ENCODE results near the gene SULT2B1.
A peak's percentile ranks its signal among the peaks of the same experiment; 100 is the strongest.
"Not testable (repeated sequence)": the region's sequence is repeated elsewhere in the genome, so short reads cannot be mapped to it uniquely, and the experiment has no call there.

SULT2B1 gene

DNA sequence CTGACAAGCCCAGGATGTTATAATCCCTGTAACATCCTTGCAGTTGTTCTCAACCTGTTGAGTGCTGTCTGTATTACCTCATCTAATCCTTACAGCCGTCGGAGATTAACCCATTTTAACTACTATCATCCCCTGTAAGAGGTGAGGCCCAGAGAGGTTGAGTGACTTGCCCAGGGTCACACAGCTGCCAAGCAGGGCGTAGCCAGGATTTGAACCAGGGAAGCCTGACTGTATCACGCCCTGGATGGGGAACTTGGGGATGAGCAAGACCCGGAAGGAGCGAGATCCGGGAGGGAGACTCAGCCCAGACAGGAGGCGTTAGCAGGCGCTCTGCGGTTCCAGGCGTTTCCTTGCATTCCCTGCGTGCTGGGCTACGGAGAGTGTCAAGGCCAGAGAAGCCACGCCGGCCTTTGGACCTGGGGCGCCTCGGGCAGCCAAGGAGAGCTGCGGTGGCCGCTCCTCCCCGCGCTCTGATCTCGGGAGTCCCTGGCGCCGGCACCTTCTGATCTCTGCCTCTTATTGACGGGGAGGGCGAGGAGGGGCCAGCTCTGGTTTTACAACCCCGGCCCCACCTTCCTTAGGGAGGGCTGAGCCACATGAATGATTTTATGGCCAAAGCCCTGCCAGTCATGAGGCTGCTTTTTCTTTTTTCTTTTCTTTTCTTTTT is 6.2 kb downstream of the SULT2B1 start:
- no peak for DNase-seq (ENCODE audit: low read depth in 3 of 3)

DNA sequence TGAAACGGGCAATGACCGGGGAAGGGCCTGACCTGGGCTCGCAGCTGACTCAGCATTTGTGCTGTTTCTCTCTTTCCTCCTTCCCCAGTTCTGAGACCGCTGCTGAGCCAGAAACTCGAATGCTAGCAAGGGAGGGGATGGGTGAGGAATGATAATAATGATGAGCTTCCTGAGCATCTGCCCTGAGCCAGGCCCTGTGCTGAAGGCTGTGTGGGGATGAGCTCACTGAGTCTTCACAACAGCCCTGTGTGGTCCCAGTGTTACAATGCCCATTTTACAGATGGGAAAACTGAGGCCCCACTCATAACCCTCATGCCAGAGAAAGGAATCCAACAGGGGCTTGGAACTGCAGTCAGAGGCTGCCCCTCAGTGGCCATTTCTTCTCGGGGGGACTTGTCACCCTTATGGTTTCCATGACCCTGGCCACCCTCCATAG is 8.1 kb downstream of the SULT2B1 start:
- DNase-seq (ENCODE audit: low read depth in 3 of 3) = no peak

- no peak for DNase-seq (ENCODE audit: low read depth in 3 of 3)
Measured at GRCh38 chr19:48561412-48561811, 9.4 kb downstream of the SULT2B1 start.

- no peak for DNase-seq (ENCODE audit: low read depth in 3 of 3)
Measured at GRCh38 chr19:48565090-48565489, 13.1 kb downstream of the SULT2B1 start.

DNA sequence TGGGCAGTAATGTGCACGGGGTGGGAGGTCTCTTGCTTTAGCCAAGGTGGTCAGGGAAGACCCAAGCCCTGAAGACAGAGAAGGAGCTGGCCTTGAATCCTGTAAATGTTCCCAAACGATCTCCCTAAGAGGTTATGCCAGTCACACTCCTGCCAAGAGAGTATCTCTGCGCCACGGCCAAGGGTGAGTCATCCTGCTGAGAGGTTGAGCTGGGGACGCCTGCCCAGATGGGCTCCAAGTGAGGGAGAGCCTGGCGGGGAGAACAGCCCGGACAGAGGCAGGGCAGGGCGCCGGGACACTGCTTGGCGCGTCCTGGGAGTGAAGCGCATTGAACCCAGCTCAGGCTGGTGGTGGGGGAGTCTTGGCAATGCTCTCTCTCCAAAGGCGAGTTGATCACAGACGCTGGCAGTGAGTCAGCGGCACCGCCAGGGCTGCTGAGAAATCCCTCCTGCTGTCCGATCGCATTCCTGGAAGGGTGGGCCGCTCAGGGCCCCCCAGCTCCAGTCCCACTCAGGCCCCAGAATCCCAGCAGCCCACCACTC is 16.4 kb downstream of the SULT2B1 start:
- peak in 1 of 3 experiments; percentile 11 for DNase-seq (ENCODE audit: low read depth in 3 of 3)

DNA sequence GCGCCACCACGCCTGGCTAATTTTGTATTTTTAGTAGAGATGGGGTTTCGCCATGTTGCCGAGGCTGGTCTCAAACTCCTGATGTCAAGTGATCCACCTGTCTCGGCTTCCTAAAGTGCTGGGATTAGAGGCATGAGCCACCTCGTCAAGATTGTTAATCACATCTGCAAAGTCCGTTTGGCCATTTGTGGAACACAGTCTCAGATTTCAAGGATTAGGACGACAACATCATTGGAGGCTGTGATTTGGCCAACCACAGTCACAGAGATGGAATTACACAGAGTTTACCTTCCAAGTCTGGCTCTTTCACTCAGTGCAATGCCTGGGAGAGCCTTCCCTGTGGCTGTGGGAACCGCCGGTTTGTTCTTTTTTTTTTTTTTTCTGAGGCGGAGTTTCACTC is 17.8 kb downstream of the SULT2B1 start:
- DNase-seq (ENCODE audit: low read depth in 3 of 3) = no peak

GRCh38 chr19:48571378-48572162 is 19.6 kb downstream of the SULT2B1 start:
- DNase-seq (ENCODE audit: low read depth in 3 of 3) = no peak

DNA sequence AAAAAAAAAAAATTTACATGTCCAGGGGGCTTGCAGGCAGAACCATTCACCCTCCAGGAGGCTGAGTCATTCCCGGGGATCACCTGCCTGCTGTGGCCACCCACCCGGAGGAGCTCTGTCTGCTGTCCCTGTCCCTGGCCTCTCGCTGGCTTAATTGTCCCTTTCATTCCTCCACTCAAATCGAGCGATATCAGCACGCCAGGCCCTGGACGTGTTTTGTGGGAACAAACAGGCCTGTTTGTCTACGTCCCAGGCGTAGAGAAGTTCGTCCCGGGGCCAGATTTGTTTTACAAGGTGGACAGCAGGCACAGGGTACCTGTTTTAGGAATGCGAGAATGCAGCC is 21.2 kb downstream of the SULT2B1 start:
- no peak for DNase-seq (ENCODE audit: low read depth in 3 of 3)

GRCh38 chr19:48575931-48576622 is 24.1 kb downstream of the SULT2B1 start:
- no peak for DNase-seq (ENCODE audit: low read depth in 3 of 3)

DNA sequence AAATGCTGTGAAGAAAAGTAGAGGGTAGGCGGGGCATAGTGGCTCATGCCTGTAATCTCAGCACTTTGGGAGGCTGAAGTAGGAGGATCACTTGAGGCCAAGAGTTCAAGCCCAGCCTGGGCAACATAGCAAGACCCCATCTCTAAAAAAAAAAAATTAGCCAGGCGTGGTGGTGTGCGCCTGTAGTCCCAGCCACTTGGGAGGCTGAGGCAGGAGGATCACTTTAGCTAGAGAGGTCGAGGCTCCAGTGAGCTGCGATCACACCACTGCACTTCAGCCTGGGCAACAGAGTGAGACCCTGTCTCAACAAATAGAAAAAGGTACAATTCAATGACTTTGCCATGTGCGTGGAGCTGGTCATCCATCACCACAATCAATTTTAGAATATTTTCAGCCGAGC is 25.9 kb downstream of the SULT2B1 start:
- not testable (repeated sequence) for DNase-seq (ENCODE audit: low read depth in 3 of 3)

GRCh38 chr19:48578891-48579290 is 26.9 kb downstream of the SULT2B1 start:
- no peak for DNase-seq (ENCODE audit: low read depth in 3 of 3)

GRCh38 chr19:48582168-48582567 is 30.2 kb downstream of the SULT2B1 start:
- DNase-seq (ENCODE audit: low read depth in 3 of 3) = no peak

GRCh38 chr19:48587387-48587786 is 35.4 kb downstream of the SULT2B1 start:
- DNase-seq (ENCODE audit: low read depth in 3 of 3) = no peak

- peak; percentile 67 to 86 (median 75) for DNase-seq (ENCODE audit: low read depth in 3 of 3)
Measured at GRCh38 chr19:48588670-48589401, 36.9 kb downstream of the SULT2B1 start.

DNA sequence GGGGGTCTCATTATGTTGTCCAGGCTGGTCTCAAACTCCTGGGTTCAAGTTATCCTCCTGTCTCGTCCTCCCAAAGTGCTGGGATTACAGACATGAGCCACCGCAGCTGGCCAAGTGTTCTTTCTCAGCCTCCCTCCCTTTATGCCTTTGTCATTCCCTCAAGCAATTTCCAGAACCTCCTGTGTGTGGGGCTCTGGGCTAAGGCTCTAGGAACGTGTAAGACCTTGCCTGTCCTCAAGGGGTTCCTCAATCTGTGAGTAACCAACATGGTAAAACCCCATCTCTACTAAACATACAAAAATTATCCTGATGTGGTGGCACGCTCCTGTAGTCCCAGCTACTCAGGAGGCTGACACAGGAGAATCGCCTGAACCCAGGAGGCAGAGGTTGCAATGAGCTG is 39.0 kb downstream of the SULT2B1 start:
- no peak for DNase-seq (ENCODE audit: low read depth in 3 of 3)

DNA sequence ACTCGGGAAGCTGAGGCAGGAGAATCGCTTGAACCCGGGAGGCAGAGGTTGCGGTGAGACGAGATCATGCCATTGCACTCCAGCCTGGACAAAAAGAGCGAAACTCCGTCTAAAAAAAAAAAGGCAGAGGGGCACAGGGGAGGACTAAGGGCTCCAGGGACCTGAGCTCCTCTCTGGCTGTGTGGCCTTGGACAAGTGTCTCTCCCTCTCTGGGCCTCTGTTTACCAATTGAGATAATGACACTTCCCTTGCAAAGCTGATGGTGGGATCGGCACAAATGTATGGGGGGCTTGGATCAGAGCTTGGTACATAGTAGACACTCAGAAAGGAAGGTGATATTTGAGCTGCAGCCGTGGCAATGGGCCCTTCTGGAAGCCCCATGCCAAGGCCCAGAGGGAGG is 43.2 kb downstream of the SULT2B1 start:
- DNase-seq (ENCODE audit: low read depth in 3 of 3) = no peak

DNA sequence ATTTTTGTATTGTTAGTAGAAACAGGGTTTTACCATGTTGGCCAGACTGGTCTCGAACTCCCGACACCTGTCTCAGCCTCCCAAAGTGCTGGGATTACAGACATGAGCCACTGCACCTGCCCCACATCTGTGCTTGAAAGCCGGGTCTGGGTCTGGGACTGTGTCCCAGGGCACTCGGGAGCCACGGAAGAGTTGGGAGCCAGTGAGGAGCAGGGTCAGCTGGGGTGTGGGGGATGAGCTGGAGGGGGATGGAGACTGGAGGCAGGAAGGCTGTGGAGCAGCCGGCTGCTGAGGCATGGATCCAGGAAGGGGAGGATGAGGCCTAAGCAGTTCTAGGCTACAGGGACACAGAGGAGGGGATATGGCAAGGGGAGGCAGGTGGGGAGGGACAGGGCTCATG is 43.9 kb downstream of the SULT2B1 start:
- DNase-seq (ENCODE audit: low read depth in 3 of 3) = no peak

GRCh38 chr19:48596237-48596636 is 44.3 kb downstream of the SULT2B1 start:
- no peak for DNase-seq (ENCODE audit: low read depth in 3 of 3)

GRCh38 chr19:48596679-48597465 is 44.9 kb downstream of the SULT2B1 start:
- DNase-seq (ENCODE audit: low read depth in 3 of 3) = no peak

DNA sequence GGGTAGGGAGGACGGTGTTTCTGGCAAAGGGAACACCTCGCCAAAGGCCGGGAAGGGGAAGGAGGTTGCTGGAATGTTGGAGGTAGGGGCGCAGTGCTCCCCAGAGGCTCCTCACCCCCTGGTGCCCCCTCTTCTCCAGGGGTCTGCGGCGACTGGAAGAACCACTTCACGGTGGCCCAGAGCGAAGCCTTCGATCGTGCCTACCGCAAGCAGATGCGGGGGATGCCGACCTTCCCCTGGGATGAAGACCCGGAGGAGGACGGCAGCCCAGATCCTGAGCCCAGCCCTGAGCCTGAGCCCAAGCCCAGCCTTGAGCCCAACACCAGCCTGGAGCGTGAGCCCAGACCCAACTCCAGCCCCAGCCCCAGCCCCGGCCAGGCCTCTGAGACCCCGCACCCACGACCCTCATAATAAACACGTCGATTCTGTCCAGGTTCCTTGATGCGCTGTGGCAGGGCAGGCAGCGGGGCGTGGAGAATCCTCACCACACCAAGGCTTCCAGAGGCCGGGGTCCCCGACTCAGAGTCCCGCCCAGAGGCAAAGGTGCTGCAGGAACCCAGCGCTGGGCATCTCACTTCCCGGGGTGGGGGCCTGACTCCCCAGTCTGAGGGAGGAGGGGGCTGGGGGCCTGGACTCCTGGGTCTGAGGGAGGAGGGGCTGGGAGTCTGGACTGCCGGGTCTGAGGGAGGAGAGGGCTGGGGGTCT is 47.2 kb downstream of the SULT2B1 start:
- no peak for DNase-seq (ENCODE audit: low read depth in 3 of 3)
